GM18505 (cell line): ENCODE results near the gene KCNMB1.

Experiments
- ATAC-seq: cut with Tn5 transposase; IDR thresholded peaks from one replicate; pipeline ENCODE4 v1.9.1; 2021; ENCODE audit not compliant: unreplicated experiment
- POLR2A ChIP-seq: IDR thresholded peaks from 4 replicates; pipeline ENCODE4 v1.6.1; 2011; ENCODE audit warnings: borderline replicate concordance; ENCODE audit not compliant: insufficient read depth, insufficient read length; ENCODE audit errors: extremely low read depth

Gene KCNMB1, protein sequence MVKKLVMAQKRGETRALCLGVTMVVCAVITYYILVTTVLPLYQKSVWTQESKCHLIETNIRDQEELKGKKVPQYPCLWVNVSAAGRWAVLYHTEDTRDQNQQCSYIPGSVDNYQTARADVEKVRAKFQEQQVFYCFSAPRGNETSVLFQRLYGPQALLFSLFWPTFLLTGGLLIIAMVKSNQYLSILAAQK

GRCh38 chr5:170388818-170389549, at the start of gene KCNMB1:
Gene KCNMB1, minus strand, starts transcription at chr5:170389367. Its CDS starts 3,920 bp downstream, at chr5:170385447.
- no peak for ATAC-seq
- TF ChIP-seq POLR2A, result no peak

GRCh38 chr5:170438581-170438980, 49.4 kb upstream of the KCNMB1 start:
- no peak for ATAC-seq
- no peak for TF ChIP-seq POLR2A

- no peak for ATAC-seq
Observed at GRCh38 chr5:170437621-170438375, 48.6 kb upstream of the KCNMB1 start.

GRCh38 chr5:170436335-170436734, 47.2 kb upstream of the KCNMB1 start:
- no peak for ATAC-seq
- no peak for TF ChIP-seq POLR2A

More at GRCh38 chr5:170437621-170438375, 48.6 kb upstream of the KCNMB1 start:
- no peak for TF ChIP-seq POLR2A

DNA sequence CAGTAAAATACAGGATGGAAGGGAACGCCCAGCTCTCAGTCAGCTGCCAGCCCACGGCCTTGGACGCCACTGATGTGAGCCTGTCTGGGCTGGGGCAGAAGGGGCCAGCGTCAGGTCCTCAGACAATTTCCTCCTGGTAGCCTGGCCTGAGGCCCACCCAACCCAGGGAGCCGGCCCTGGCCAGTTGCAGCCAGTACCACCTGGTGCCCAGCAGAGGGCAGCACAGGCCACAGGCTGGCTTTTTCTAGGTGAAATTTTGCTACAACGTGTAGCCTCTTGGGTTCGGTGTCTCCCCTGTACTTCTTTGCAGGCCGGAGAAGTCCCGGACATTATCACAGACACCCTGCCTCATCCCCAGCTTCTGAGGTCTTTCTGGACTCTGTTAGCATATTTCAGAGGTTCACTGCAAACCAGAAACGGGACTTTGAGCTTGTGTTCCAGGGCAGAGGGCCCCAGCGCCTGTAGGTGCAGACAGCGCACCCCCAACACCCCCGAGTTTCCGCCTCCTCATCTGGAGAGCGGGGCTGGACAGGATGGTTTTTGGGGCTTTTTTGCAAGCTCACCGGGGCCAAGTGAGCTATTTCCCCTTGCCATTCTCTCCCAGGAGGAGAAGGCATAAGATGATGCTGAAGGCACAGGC, 45.9 kb upstream of the KCNMB1 start:
- TF ChIP-seq POLR2A, result no peak
- ATAC-seq, result peak; percentile 78

- no peak for ATAC-seq
- TF ChIP-seq POLR2A, result no peak
Observed at GRCh38 chr5:170432669-170433068, 43.5 kb upstream of the KCNMB1 start.

DNA sequence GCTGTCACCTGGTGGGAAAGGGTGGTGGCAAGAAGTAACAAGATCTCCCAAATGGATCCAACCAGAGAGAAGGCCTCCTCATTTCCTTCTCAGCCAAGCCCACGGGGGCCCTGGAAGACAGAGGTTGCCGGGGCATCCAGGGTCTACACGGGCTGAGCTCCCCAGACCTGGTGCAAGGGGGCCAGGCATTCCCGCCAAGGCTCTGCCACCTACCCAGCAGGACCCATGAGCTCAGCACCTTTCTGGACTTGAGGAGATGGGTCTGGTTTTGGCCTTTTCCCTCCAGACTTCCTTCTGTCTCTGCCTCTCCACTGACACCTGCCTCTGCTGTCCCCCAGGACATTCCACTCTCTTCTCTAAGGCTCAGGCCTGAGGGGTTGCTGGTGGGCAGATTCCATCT, 42.4 kb upstream of the KCNMB1 start:
- no peak for TF ChIP-seq POLR2A
- ATAC-seq, result no peak

DNA sequence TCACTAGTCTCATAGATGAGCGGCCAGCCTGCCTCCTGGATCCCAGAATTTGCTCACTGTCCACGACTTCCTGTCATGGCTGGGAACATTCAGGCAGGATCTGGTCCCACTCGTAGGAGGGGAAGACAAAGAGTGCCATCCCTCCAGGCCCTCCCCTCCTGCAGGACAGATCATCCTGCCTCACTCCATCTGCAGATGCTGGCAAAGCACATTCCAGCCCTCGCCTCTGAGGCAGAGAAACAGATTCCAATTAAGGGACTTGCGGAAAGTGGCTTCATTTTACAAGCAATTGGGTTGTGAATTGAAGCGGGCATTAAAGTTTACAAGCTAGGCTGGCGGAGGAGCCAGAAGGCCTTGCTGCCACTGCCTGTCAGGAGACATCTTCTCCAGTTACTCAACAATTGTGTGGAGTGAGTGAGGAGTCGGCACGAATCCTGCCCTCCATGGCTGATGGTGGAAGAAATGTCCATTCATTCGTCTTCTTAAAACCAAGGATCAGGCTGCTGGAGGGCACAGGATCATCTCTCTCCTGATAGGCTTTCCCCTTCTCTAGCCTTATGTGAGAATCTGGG, 41.8 kb upstream of the KCNMB1 start:
- no peak for ATAC-seq
- TF ChIP-seq POLR2A, result no peak

DNA sequence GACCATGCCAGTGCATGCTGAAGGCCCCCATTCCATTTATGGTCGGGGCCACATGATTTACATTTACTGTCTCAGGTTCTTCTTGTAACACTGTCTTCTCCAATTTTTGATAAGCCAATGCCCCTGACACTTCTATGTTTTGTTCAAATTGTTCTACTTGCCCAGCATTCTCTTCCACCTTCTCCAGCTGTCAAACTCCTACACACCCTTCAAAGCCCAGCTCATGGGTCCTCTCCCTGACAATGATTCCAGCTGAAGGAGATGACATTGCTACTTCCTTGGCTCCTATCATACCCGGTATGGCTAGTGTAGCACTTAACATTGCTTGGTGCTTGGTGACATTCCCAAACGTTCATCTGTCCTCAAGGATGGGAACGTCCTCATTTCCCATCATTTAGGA, 41.1 kb upstream of the KCNMB1 start:
- no peak for ATAC-seq
- TF ChIP-seq POLR2A, result no peak

DNA sequence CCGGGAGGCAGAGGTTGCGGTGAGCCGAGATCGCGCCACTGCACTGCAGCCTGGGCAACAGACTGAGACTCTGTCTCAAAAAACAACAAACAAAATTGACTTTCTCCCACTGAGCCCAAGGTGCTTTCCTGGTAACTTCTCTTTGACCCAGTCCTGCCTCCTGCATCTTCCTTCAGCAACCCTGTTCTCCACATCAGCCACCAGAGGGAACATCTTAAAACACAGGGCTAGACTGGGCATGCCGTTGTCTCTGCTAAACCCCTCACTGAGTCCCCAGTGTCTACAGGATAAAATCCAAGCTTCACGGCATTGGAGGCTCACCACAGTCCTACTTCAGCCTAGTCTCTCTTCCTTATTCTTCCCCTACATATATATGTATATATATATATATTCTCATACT, 39.8 kb upstream of the KCNMB1 start:
- ATAC-seq, result no peak
- no peak for TF ChIP-seq POLR2A

DNA sequence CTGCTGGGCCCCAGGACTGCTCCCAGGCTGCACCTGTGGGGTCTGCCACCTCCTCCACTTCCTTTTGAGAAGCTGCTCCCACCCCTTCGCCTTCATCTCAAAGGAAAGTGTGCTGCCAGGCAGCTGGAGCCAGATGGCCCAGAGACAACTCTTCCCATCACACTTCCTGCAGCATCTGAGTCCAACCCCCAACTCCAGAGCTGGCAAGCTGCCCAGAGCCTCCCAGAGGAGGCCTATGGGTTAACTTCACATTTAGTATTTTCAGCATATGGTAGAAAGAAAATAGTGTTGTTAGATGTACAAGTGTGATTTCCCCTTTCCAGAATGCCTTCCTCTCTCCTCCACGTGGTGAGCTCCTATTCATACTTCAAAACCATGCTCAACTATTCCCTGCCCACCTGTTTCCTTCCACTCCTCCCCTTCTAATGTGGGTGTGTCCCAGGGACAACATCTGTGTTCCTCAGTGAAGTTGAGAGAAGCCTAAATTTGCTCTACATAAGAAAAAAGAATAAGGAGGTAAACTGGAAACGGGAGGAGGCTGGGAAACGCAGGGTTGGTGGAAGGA, 38.6 kb upstream of the KCNMB1 start:
- TF ChIP-seq POLR2A, result no peak
- no peak for ATAC-seq

- TF ChIP-seq POLR2A, result no peak
- ATAC-seq, result no peak
Observed at GRCh38 chr5:170426786-170427185, 37.6 kb upstream of the KCNMB1 start.
